HG02885 (cell line): ENCODE measurements around the gene OR56B4.
"Not testable (repeated sequence)": the region's sequence is repeated elsewhere in the genome, so short reads cannot be mapped to it uniquely, and the experiment has no call there.

ENCODE experiments used
- ATAC-seq: cut with Tn5 transposase; IDR thresholded peaks from one replicate; pipeline ENCODE4 v1.9.1; 2021; ENCODE audit warnings: mild to moderate bottlenecking; ENCODE audit not compliant: unreplicated experiment, poor library complexity

Gene OR56B4

DNA sequence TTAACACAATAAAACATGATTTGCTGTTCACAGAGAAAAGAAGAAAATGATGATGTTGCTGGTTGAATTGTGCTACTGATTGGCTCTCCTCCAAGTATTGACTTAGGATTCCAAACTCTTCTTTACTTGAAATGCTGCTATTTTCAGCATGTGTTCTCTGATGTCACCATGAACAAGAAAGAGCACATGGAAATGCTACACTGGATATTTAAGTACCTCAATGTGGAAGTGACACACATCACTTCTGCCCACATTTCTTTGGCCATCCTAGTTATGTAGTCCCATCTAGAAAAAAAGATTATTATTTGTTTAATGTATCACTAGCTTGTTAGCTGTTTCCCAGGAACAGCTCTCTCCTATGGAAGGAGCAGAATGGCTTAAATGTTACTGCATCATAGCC lies 35.5 kb downstream of the OR56B4 start:
- no peak for ATAC-seq

DNA sequence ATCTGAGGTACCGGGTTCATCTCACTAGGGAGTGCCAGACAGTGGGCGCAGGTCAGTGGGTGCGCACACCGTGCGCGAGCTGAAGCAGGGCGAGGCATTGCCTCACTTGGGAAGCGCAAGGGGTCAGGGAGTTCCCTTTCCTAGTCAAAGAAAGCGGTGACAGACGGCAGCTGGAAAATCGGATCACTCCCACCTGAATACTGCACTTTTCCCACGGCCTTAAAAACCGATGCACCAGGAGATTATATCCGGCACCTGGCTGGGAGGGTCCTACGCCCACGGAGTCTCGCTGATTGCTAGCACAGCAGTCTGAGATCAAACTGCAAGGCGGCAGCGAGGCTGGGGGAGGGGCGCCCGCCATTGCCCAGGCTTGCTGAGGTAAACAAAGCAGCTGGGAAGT lies 36.3 kb downstream of the OR56B4 start:
- not testable (repeated sequence) for ATAC-seq

DNA sequence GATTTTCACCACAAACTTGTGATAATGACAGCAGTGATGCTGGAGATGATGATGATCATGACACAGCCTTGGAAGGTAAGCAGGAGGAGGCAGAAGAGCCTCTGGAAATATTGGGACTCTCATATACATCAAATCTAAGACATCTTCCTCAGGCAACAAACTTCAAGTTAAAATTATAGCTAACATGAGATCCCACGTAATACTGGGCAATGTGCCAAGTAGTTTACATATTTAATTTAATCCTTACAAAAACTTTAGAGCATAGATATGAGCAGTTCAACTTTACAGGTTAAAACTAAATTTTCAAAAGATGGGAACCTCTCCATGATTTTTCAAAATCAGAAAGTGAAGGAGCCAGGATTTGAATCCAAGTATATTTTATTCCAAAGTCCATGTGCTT lies 43.6 kb downstream of the OR56B4 start:
- no peak for ATAC-seq

DNA sequence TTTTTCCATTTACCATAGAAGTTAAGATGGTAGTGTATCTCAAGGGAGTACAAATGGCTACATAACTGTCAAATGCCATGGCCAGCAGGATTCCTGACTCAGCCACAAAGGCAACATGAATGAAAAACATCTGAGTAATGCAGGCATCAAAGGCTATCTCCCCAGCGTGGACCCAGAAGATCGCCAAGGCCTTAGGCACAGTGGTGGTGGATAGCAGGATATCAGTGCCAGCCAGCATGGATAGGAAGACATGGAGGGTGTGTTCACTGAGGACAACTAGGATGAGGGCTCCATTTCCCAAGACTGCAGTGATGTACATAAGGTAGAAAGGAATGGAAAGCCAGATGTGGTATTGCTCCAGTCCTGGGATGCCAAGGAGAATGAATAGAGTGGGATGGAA lies 44.6 kb downstream of the OR56B4 start:
- ATAC-seq = no peak

DNA sequence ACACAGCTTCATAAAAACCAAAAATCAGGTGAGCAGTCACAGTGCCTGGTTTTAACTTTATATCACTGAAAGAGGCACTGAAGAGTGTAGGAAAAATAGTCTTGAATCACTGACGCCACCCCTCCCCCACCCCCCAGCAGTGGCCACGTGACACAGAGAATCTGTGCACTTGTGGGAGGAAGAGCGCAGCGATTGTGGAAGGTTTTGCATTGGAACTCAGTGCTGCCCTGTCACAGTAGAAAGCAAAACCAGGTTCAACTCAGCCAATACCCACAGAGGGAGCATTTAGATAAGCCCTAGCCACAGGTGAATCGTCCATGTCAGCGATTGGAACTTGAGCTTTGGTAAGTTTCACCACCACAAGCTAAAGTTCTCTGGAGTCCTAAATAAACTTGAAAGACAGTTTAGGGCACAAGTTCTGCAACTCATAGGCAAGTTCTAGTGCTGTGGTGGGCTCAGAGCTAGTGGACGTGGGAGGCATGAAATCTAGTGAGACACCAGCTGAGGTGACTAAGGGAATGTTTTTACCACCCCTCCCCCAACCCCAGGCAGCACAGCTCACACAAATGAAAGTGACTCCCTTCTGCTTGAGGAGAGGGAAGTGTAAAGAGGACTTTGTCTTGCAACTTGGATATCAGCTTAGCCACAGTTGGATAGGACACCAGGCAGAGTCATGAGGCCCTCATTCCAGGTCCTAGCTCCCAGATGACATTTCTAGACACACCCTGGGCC lies 49.3 kb downstream of the OR56B4 start:
- no peak for ATAC-seq
